ENCODE results near the gene JAGN1.

DNA sequence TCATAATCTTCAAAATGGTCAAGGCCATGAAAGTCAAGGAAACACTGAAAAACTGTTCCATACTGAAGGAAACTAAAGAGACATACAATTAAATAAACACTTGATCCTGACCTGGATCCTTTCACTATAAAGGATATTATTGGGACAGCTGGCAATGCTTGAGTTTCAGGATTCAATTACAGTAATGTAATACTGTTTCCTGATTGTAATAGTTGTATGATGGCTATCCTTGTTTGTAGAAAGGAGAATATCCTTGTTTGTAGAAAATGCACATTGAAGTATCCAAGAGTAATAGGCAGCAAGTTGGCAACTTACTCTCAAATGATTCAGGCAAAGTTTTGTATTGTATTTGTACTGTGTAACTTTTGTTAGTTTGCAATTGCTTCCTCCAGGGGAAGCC is 15.0 kb upstream of the JAGN1 start:
- no peak for TF ChIP-seq RXRA (IDR thresholded peaks at IDR 0.05; ENCODE audit: insufficient read depth, low read depth, low read length)
- no peak for TF ChIP-seq JUN (IDR thresholded peaks at IDR 0.05; ENCODE audit: low read depth, low read length)
- TF ChIP-seq POLR2AphosphoS5 (IDR thresholded peaks at IDR 0.05; ENCODE audit: low read depth, low read length), result no peak
- TF ChIP-seq HDAC6 (IDR thresholded peaks at IDR 0.05; ENCODE audit: low read depth, low read length), result no peak
- TF ChIP-seq TAF1 (IDR thresholded peaks at IDR 0.05; ENCODE audit: low read depth, low read length), result no peak
- no peak for TF ChIP-seq BACH1 (IDR thresholded peaks at IDR 0.05; ENCODE audit: low read length)
- no peak for TF ChIP-seq GABPA (IDR thresholded peaks at IDR 0.05; ENCODE audit: borderline replicate concordance, insufficient read depth, low read length)
- no peak for TF ChIP-seq POLR2A (IDR thresholded peaks at IDR 0.05; ENCODE audit: control extremely low read depth in 1 of 2, low read depth in 2 of 2, low read length in 2 of 2)
